ENCODE data around the gene ABCA13. TPM values are rescaled to one million over a fixed set of nuclear protein-coding genes. Genes with fewer than 3 reads are reported as not detected.

The ABCA13 gene
- polyA plus RNA-seq, 3 donors = 0.10 to 0.41 (median 0.37) TPM

DNA sequence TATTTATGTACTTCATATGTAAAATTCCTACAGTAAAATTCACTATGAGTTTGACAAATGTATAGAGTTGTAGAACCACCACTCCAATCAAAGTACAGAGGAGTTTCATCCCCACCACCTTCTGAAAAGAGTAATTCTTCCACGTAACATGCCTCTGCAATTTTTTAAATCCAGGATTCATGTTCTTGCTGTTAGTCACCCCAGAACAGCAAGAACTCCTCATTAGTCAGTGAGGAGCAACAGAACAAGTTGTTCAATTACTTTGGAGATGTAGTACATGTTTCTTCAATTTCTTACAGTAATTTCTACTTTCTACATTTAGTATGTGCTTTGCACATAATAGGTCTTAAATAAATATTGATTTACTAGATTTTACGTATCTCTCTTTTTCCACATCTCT lies 248.1 kb downstream of the ABCA13 start:
- Histone ChIP-seq H3K27ac (ENCODE audit: low read depth in 1 of 2, low read length in 2 of 2) (no peak overlapping the region), H3K9ac (ENCODE audit: insufficient read depth, low read length, poor library complexity, severe bottlenecking) (no peak overlapping the region), H3K36me3 (replicated peaks in 1 of 2; ENCODE audit: control insufficient read depth in 1 of 2, insufficient read depth in 2 of 2, low read length in 2 of 2) (no peaks in the 10 kb centered on the region), H3K9me3 (replicated peaks in 1 of 2; ENCODE audit: control insufficient read depth in 1 of 2, insufficient read depth in 1 of 2, low read length in 2 of 2) (no peaks in the 10 kb centered on the region), H2AFZ (ENCODE audit: insufficient read depth, low read depth, low read length, poor library complexity, severe bottlenecking) (no peak overlapping the region), H4K20me1 (ENCODE audit: insufficient read depth, low read length) (no peaks in the 10 kb centered on the region), H3K4me3 (replicated peaks in 1 of 3; ENCODE audit: low read depth in 2 of 3, low read length in 3 of 3) (no peak overlapping the region), H3K4me1 (ENCODE audit: control insufficient read depth in 1 of 2, insufficient read depth in 2 of 2, low read length in 2 of 2) (peaks cover 7% of the 10 kb centered on the region in 2 donors), H3K79me2 (ENCODE audit: insufficient read depth, low read length) (no peaks in the 10 kb centered on the region), H3K27me3 (ENCODE audit: control insufficient read depth in 2 of 2, insufficient read depth in 2 of 2, low read length in 2 of 2) (no peaks in the 10 kb centered on the region), H3K4me2 (replicated peaks; ENCODE audit: extremely low read depth, low read length, poor library complexity, severe bottlenecking) (no peak overlapping the region)
- H3K4me1 Mint-ChIP-seq = peaks cover 30% of the 10 kb centered on the region
- no peak overlapping the region for H3K4me3 Mint-ChIP-seq
- peaks cover 0 to 4% (median 0%) of the 10 kb centered on the region in 7 donors for H3K9me3 Mint-ChIP-seq
- intact Hi-C loops (cut with micrococcal nuclease) = no loop called here
- no peak overlapping the region for H3K27ac Mint-ChIP-seq
- no peaks in the 10 kb centered on the region for H3K36me3 Mint-ChIP-seq
- DNase-seq = no peak
- peaks cover 0 to 3% (median 0%) of the 10 kb centered on the region in 3 donors for H3K27me3 Mint-ChIP-seq (ENCODE audit: low read depth in 3 of 3)
- TF ChIP-seq CTCF (IDR thresholded peaks at IDR 0.05) = no peak
- WGBS (ENCODE audit: insufficient coverage) = no CpG with 5 or more reads among the region's 2 CpGs

DNA sequence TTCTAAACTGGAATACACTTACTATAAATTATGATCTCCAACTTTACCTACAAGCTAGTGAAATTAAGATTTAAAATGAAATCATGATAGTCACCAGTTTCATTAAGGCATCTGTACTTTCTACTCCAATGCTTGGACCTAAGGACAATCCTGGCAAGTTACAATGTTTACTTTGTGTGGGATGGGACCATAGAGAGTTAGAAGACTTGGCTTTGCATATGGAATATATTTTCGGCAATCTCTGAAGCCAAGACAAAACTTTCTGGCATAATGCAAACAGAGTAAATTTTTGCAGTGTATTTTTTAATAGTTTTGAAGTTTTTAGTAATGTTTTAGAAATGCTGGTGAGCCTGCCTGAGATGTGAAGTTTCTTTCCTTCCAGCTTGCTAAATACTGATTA lies 248.9 kb downstream of the ABCA13 start:
- H3K27ac ChIP-seq (ENCODE audit: low read depth in 1 of 2, low read length in 2 of 2) = no peak overlapping the region
- no peak overlapping the region for H3K4me3 Mint-ChIP-seq
- H3K9me3 Mint-ChIP-seq = peaks cover 0 to 4% (median 0%) of the 10 kb centered on the region in 7 donors
- no peaks in the 10 kb centered on the region for H4K20me1 ChIP-seq (ENCODE audit: insufficient read depth, low read length)
- H3K27ac Mint-ChIP-seq = no peak overlapping the region
- H3K9ac ChIP-seq (ENCODE audit: insufficient read depth, low read length, poor library complexity, severe bottlenecking) = no peak overlapping the region
- H3K36me3 Mint-ChIP-seq = no peaks in the 10 kb centered on the region
- peaks cover 7% of the 10 kb centered on the region in 2 donors for H3K4me1 ChIP-seq (ENCODE audit: control insufficient read depth in 1 of 2, insufficient read depth in 2 of 2, low read length in 2 of 2)
- no peak overlapping the region for H3K4me3 ChIP-seq (replicated peaks in 1 of 3; ENCODE audit: low read depth in 2 of 3, low read length in 3 of 3)
- H3K36me3 ChIP-seq (replicated peaks in 1 of 2; ENCODE audit: control insufficient read depth in 1 of 2, insufficient read depth in 2 of 2, low read length in 2 of 2) = no peaks in the 10 kb centered on the region
- H2AFZ ChIP-seq (ENCODE audit: insufficient read depth, low read depth, low read length, poor library complexity, severe bottlenecking) = no peak overlapping the region
- H3K9me3 ChIP-seq (replicated peaks in 1 of 2; ENCODE audit: control insufficient read depth in 1 of 2, insufficient read depth in 1 of 2, low read length in 2 of 2) = no peaks in the 10 kb centered on the region
- H3K4me2 ChIP-seq (replicated peaks; ENCODE audit: extremely low read depth, low read length, poor library complexity, severe bottlenecking) = no peak overlapping the region
- no peak for TF ChIP-seq CTCF (IDR thresholded peaks at IDR 0.05)
- no peak for DNase-seq
- peaks cover 30% of the 10 kb centered on the region for H3K4me1 Mint-ChIP-seq
- H3K27me3 ChIP-seq (ENCODE audit: control insufficient read depth in 2 of 2, insufficient read depth in 2 of 2, low read length in 2 of 2) = no peaks in the 10 kb centered on the region
- H3K79me2 ChIP-seq (ENCODE audit: insufficient read depth, low read length) = no peaks in the 10 kb centered on the region
- WGBS (ENCODE audit: insufficient coverage) = no CpG with 5 or more reads among the region's 1 CpG
- H3K27me3 Mint-ChIP-seq (ENCODE audit: low read depth in 3 of 3) = peaks cover 0 to 3% (median 0%) of the 10 kb centered on the region in 3 donors
- intact Hi-C loops (cut with micrococcal nuclease) = no loop called here
